Endothelial cell of umbilical vein (primary cell): Measurements from ENCODE around the gene HKDC1. TPM values are rescaled to one million over a fixed set of nuclear protein-coding genes. Genes with fewer than 3 reads are reported as not detected.

Experiments
- BruUV-seq: library from RNA; stranded (reverse); fragments of 400-500 nt; replicated peaks from 2 replicates; lab custom pipeline; 2021; lab: Mats Ljungman, UMichigan
- CTCF ChIA-PET: fragments of 300-600, 350-600 bp; sonication (Branson Sonifier 250); formaldehyde crosslinking; loops from one replicate; lab custom pipeline; 2021; ENCODE audit warnings: antibody characterized with exemption, inconsistent platforms; lab: Charles Lee
- POLR2A ChIA-PET: fragments of 300-600, 350-600 bp; sonication (Branson Sonifier 250); formaldehyde crosslinking; loops from one replicate; lab custom pipeline; 2021; ENCODE audit warnings: antibody characterized with exemption, inconsistent platforms; lab: Charles Lee
- DNase-seq: peaks from one replicate; pipeline ENCODE4 v3.0.0-alpha.2; 2011; ENCODE audit warnings: low read depth, low spot score
- FAIRE-seq: peaks from 2 replicates; lab custom pipeline; 2011; peaks lifted over from hg19 to GRCh38; lab: Jason Lieb, UNC
- H2AFZ ChIP-seq: 2 replicates; pipeline ENCODE4 v1.6.0; 2012; ENCODE audit warnings: low read depth, low read length, control low read depth, inconsistent platforms
- H3K27ac ChIP-seq: 2 replicates; pipeline ENCODE4 v1.5.1; 2011; ENCODE audit warnings: low read depth, mild to moderate bottlenecking, control low read depth, low read length, moderate library complexity; ENCODE audit not compliant: insufficient read depth
- H3K27me3 ChIP-seq, 2 experiments: 2 replicates each; pipeline versions ENCODE4 v1.6.0 to v1.6.1; 2011; ENCODE audit warnings: low read length in 2 of 2, mixed read lengths in 1 of 2; ENCODE audit not compliant: control insufficient read depth in 2 of 2, insufficient read depth in 2 of 2
- H3K36me3 ChIP-seq, 2 experiments: 2 replicates in 1 of 2; 3 replicates in 1 of 2; pipeline ENCODE4 v1.5.1; 2011; ENCODE audit warnings: low read length in 2 of 2, mild to moderate bottlenecking in 1 of 2, moderate library complexity in 1 of 2; ENCODE audit not compliant: control insufficient read depth in 2 of 2, insufficient read depth in 2 of 2; ENCODE audit errors: extremely low read depth in 1 of 2
- H3K4me1 ChIP-seq: 3 replicates; pipeline ENCODE4 v1.5.1; 2011; ENCODE audit warnings: mild to moderate bottlenecking, low read length; ENCODE audit not compliant: control insufficient read depth, insufficient read depth; ENCODE audit errors: extremely low read depth
- H3K4me2 ChIP-seq: 2 replicates; pipeline ENCODE4 v1.6.1; 2011; ENCODE audit warnings: low read length, control low read depth, mixed read lengths; ENCODE audit not compliant: insufficient read depth
- H3K4me3 ChIP-seq, 3 experiments: fragments of 200-600 bp in 1 of 3; sonication (generic), shearing (Covaris generic) in 1 of 3; replicated peaks in 1 of 3; 2 replicates each; pipeline ENCODE4 v1.5.1; 2011 to 2016; ENCODE audit warnings: control low read depth in 3 of 3, low read length in 3 of 3, mild to moderate bottlenecking in 2 of 3, inconsistent platforms in 1 of 3, low read depth in 1 of 3, moderate library complexity in 1 of 3; ENCODE audit not compliant: insufficient read depth in 1 of 3
- H3K79me2 ChIP-seq: 2 replicates; pipeline ENCODE4 v1.6.0; 2012; ENCODE audit warnings: low read length, inconsistent platforms; ENCODE audit not compliant: control insufficient read depth, insufficient read depth
- H3K9ac ChIP-seq: replicated peaks from 2 replicates; pipeline ENCODE3; 2011; ENCODE audit warnings: low read length, control low read depth; ENCODE audit not compliant: insufficient read depth; ENCODE audit errors: extremely low read depth
- H3K9me1 ChIP-seq: replicated peaks from 3 replicates; pipeline ENCODE4 v1.6.0; 2011; ENCODE audit warnings: mild to moderate bottlenecking, low read length; ENCODE audit not compliant: control insufficient read depth, insufficient read depth; ENCODE audit errors: extremely low read depth
- H3K9me3 ChIP-seq: replicated peaks from 2 replicates; pipeline ENCODE4 v1.5.1; 2012; ENCODE audit warnings: low read length, inconsistent platforms; ENCODE audit not compliant: control insufficient read depth, insufficient read depth
- H4K20me1 ChIP-seq: replicated peaks from 2 replicates; pipeline ENCODE3; 2011; ENCODE audit warnings: mild to moderate bottlenecking, low read length; ENCODE audit not compliant: control insufficient read depth, insufficient read depth; ENCODE audit errors: extremely low read depth
- EZH2 ChIP-seq: IDR thresholded peaks from 2 replicates; pipeline ENCODE4 v1.6.1; 2012; ENCODE audit warnings: borderline replicate concordance, low read depth, mild to moderate bottlenecking, moderate library complexity, low read length, inconsistent platforms; ENCODE audit not compliant: severe bottlenecking
- FOS ChIP-seq: IDR thresholded peaks from 2 replicates; pipeline ENCODE4 v1.6.1; 2011; ENCODE audit warnings: mild to moderate bottlenecking, low read length, moderate library complexity, borderline replicate concordance; ENCODE audit not compliant: insufficient read depth
- GATA2 ChIP-seq: IDR thresholded peaks from 2 replicates; pipeline ENCODE4 v1.7.0; 2011; ENCODE audit warnings: low read depth, mild to moderate bottlenecking, moderate library complexity, mixed read lengths, low read length; ENCODE audit not compliant: insufficient read length, insufficient read depth
- JUN ChIP-seq: IDR thresholded peaks from 2 replicates; pipeline ENCODE4 v1.6.1; 2011; ENCODE audit warnings: borderline replicate concordance, low read depth; ENCODE audit not compliant: insufficient read length, insufficient read depth
- MYC ChIP-seq: IDR thresholded peaks from one replicate; pipeline ENCODE4 v1.6.1; 2011; ENCODE audit warnings: mild to moderate bottlenecking, low read depth, low read length
- POLR2A ChIP-seq: IDR thresholded peaks from 2 replicates; pipeline ENCODE4 v1.6.1; 2012; ENCODE audit warnings: low read depth, mild to moderate bottlenecking, control low read depth, low read length
- POLR2AphosphoS5 ChIP-seq: IDR thresholded peaks from 2 replicates; pipeline ENCODE4 v1.6.1; 2012; ENCODE audit warnings: low read depth, mild to moderate bottlenecking, control low read depth, low read length, moderate library complexity; ENCODE audit not compliant: insufficient read depth
- dilution Hi-C: fragments of 300-500 bp; cut with MboI; formaldehyde crosslinking; loops from one replicate; pipeline ENCODE4 v1.15.0; 2019; ENCODE audit warnings: low sequenced_read_pairs; ENCODE audit not compliant: extremely low pct_ligation_motif_present
- intact Hi-C: fragments of 100-400 bp; cut with micrococcal nuclease; formaldehyde crosslinking; loops from one replicate; pipeline ENCODE4 v1.10.0; 2022
- polyA plus RNA-seq, 4 experiments: library from polyadenylated mRNA; depleted of rRNA in 3 of 4; stranded (reverse) in 3 of 4; unstranded in 1 of 4; fragments of >200 nt; gene quantifications; 2 replicates each; pipeline versions ENCODE4 v1.2.1 to v1.2.3, GENCODE V29; 2011 to 2012; ENCODE audit warnings: missing spikeins in 1 of 4
- total RNA-seq: library from RNA; stranded (reverse); gene quantifications from 2 replicates; pipeline ENCODE4 v1.2.3, GENCODE V29; 2021
- TF ChIP-seq, protein P1 (sequence below): IDR thresholded peaks from 2 replicates; pipeline ENCODE4 v1.6.1; 2011; ENCODE audit not compliant: insufficient read depth, insufficient read length

Gene HKDC1
- total and polyA plus RNA-seq, 2 donors (not counting 3 experiments of a cell fraction or from before 2014, with no cell fraction given) = not detected

DNA sequence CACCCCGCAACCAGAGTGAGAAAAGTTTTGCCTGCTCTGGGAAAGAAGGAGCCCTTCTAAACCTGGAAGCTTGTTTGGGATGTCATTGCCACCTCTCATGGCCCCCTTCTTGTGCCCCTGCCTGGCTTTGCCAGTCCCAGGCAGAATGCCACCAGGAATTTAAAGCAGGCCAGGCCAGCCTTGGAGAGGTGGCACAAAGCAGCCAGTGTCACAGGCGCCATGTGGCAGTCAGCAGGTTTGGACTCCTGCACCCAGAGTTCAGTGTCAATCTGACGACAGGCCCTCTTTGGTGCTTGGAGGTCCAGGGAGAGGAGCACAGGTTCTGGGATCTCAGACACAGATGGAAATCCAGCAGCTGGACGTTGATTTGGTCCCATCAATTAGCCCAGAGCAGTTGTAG is 70.9 kb downstream of the HKDC1 start:
- no TSS peak for BruUV-seq
- Histone ChIP-seq H2AFZ (no peak overlapping the region), H3K9ac (no peak overlapping the region), H3K9me3 (no peaks in the 10 kb centered on the region), H3K79me2 (no peaks in the 10 kb centered on the region), H3K27me3 (peaks cover 7 to 9% of the 10 kb centered on the region in 2 experiments), H3K27ac (no peak overlapping the region), H3K9me1 (no peaks in the 10 kb centered on the region), H3K4me3 (no peak overlapping the region), H4K20me1 (no peaks in the 10 kb centered on the region), H3K4me2 (no peak overlapping the region), H3K36me3 (no peaks in the 10 kb centered on the region), H3K4me1 (no peaks in the 10 kb centered on the region)
- intact Hi-C loops = no loop called here
- CTCF ChIA-PET = interaction anchor here (1.1 kb wide), 1 partner anchor 102 kb away, joined by 3 read pairs; no protein-coding TSS in a partner anchor
- no peak for DNase-seq
- dilution Hi-C loops = no loop called here
- POLR2A ChIA-PET = no interaction called here
- no peak for FAIRE-seq
- TF ChIP-seq EZH2 (no peak), GATA2 (no peak), MYC (no peak), JUN (no peak), POLR2A (no peak), POLR2AphosphoS5 (no peak)

DNA sequence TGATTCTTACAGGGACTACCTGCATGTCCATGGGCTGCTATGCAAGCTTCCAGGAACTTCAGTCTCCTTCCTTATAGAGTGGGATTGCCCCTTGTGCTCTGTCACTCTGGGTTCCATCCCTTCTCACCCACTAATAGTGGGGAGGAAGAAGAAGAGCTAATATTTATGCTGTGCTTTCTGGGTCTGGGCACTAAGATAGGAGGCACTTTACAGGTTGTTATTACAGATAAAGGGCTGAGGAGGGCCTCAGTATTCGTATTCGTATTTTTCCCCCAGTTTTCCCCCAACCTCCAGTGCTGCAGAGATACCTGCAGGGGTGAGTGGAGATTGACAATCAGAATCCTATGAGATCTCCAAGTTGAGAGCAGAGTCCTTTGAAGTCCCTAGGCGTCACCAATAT is 72.3 kb downstream of the HKDC1 start:
- H3K4me3 ChIP-seq = no peak overlapping the region
- no peaks in the 10 kb centered on the region for H3K4me1 ChIP-seq
- H3K9me3 ChIP-seq = no peaks in the 10 kb centered on the region
- peaks cover 13 to 16% of the 10 kb centered on the region in 2 experiments for H3K27me3 ChIP-seq
- no peak overlapping the region for H3K9ac ChIP-seq
- H3K4me2 ChIP-seq = no peak overlapping the region
- no peak overlapping the region for H3K27ac ChIP-seq
- no peaks in the 10 kb centered on the region for H3K9me1 ChIP-seq
- no peaks in the 10 kb centered on the region for H4K20me1 ChIP-seq
- intact Hi-C loops = no loop called here
- BruUV-seq = no TSS peak
- H3K36me3 ChIP-seq = no peaks in the 10 kb centered on the region
- ChIA-PET CTCF (interaction anchor here (1.3 to 1.4 kb wide), 2 partner anchors 23 to 100 kb away, joined by 3 to 4 read pairs; no protein-coding TSS in a partner anchor), POLR2A (no interaction called here)
- dilution Hi-C loops = no loop called here
- H2AFZ ChIP-seq = no peak overlapping the region
- no peak for TF ChIP-seq EZH2
- TF ChIP-seq FOS = no peak
- TF ChIP-seq, protein P1, sequence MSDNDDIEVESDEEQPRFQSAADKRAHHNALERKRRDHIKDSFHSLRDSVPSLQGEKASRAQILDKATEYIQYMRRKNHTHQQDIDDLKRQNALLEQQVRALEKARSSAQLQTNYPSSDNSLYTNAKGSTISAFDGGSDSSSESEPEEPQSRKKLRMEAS = no peak
- TF ChIP-seq JUN = no peak
- TF ChIP-seq POLR2AphosphoS5 = no peak
- TF ChIP-seq POLR2A = no peak
- no peak for TF ChIP-seq MYC
- FAIRE-seq (no peak), DNase-seq (no peak)
- H3K79me2 ChIP-seq = no peaks in the 10 kb centered on the region
